K562 (cell line): ENCODE data around the gene TTLL8. TPM values are rescaled to one million over a fixed set of nuclear protein-coding genes. Genes with fewer than 3 reads are reported as not detected.
A peak's percentile ranks its signal among the peaks of the same experiment; 100 is the strongest.

ENCODE experiments used
- ATAC-seq: fragments of 200-7000 bp; cut with Tn5 transposase; 3 replicates; pipeline ENCODE4 v1.9.1; 2020; ENCODE audit warnings: moderate library complexity
- BruUV-seq: library from RNA; stranded (reverse); fragments of 400-500 nt; replicated peaks from 2 replicates; lab custom pipeline; 2021; lab: Mats Ljungman, UMichigan
- CTCF ChIA-PET: fragments of 300-600 bp; formaldehyde crosslinking; extraction: SDS; loops from one replicate; lab custom pipeline; 2021; ENCODE audit warnings: low intra/inter-chr PET ratio; lab: Yijun Ruan, JAX
- POLR2A ChIA-PET: fragments of 300-600, 350-650 bp; sonication (Branson Sonifier 250); formaldehyde crosslinking; extraction: SDS; loops from one replicate; lab custom pipeline; 2021; ENCODE audit warnings: antibody characterized with exemption, inconsistent platforms; lab: Yijun Ruan, JAX
- DNase-seq, 4 experiments: peaks; one replicate each; pipeline versions ENCODE4 v3.0.0 to v3.0.0-alpha.2; 2011 to 2018; ENCODE audit warnings: low spot score in 3 of 4, mixed read lengths in 3 of 4; ENCODE audit errors: extremely low read depth in 1 of 4
- FAIRE-seq: peaks from 2 replicates; lab custom pipeline; 2011; peaks lifted over from hg19 to GRCh38; lab: Jason Lieb, UNC
- H2AFZ ChIP-seq: 2 replicates; pipeline ENCODE4 v1.6.0; 2011; ENCODE audit warnings: low read depth, low read length, control low read depth, inconsistent platforms
- H3K27ac ChIP-seq: fragments of 200-600 bp; 3 replicates; pipeline ENCODE4 v1.8.0; 2011; ENCODE audit warnings: low read depth, mild to moderate bottlenecking, control low read depth, inconsistent platforms, low read length, moderate library complexity, mixed read lengths; ENCODE audit errors: extremely low read depth
- H3K27me3 ChIP-seq, 2 experiments: fragments of 300-600 bp in 1 of 2; 2 replicates in 1 of 2; 3 replicates in 1 of 2; pipeline versions ENCODE4 v1.6.0 to v1.8.0; 2011; ENCODE audit warnings: inconsistent platforms in 2 of 2, low read length in 2 of 2, mild to moderate bottlenecking in 1 of 2, mixed read lengths in 1 of 2, moderate library complexity in 1 of 2; ENCODE audit not compliant: control insufficient read depth in 2 of 2, insufficient read depth in 2 of 2
- H3K36me3 ChIP-seq: fragments of 300-600 bp; 3 replicates; pipeline ENCODE4 v1.8.0; 2011; ENCODE audit warnings: mild to moderate bottlenecking, low read length, inconsistent platforms; ENCODE audit not compliant: control insufficient read depth, insufficient read depth
- H3K4me1 ChIP-seq, 2 experiments: fragments of 200-600 bp in 1 of 2; replicated peaks in 1 of 2; 2 replicates in 1 of 2; 3 replicates in 1 of 2; pipeline versions ENCODE4 v1.5.1 to v1.8.0; 2011; ENCODE audit warnings: inconsistent platforms in 2 of 2, low read length in 2 of 2, mild to moderate bottlenecking in 1 of 2, mixed read lengths in 1 of 2, moderate library complexity in 1 of 2; ENCODE audit not compliant: control insufficient read depth in 2 of 2, insufficient read depth in 2 of 2
- H3K4me2 ChIP-seq: 2 replicates; pipeline ENCODE4 v1.6.1; 2011; ENCODE audit warnings: low read length, control low read depth, inconsistent platforms, mixed read lengths; ENCODE audit not compliant: insufficient read depth
- H3K4me3 ChIP-seq: fragments of 200-600 bp; sonication (generic), shearing (Covaris generic); 2 replicates; pipeline ENCODE4 v1.5.1; 2016; ENCODE audit warnings: control low read depth, inconsistent platforms
- H3K79me2 ChIP-seq: fragments of 200-600 bp; 3 replicates; pipeline ENCODE4 v1.8.0; 2011; ENCODE audit warnings: low read length, inconsistent platforms; ENCODE audit not compliant: control insufficient read depth, insufficient read depth
- H3K9ac ChIP-seq, 2 experiments: 2 replicates each; pipeline versions ENCODE4 v1.6.0 to v1.6.1; 2011; ENCODE audit warnings: low read depth in 2 of 2, low read length in 2 of 2, control low read depth in 1 of 2, inconsistent platforms in 1 of 2, mild to moderate bottlenecking in 1 of 2, mixed read lengths in 1 of 2; ENCODE audit not compliant: insufficient read depth in 1 of 2
- H3K9me1 ChIP-seq: one replicate; pipeline ENCODE4 v1.6.0; 2011; ENCODE audit warnings: inconsistent platforms, mild to moderate bottlenecking, low read length, moderate library complexity; ENCODE audit not compliant: control insufficient read depth, insufficient read depth
- H3K9me3 ChIP-seq: replicated peaks from 2 replicates; pipeline ENCODE4 v1.5.1; 2011; ENCODE audit warnings: low read depth, low read length, inconsistent platforms; ENCODE audit not compliant: control insufficient read depth, insufficient read depth
- H4K20me1 ChIP-seq: replicated peaks from 2 replicates; pipeline ENCODE4 v1.6.1; 2011; ENCODE audit warnings: low read length, inconsistent platforms, mixed read lengths; ENCODE audit not compliant: control insufficient read depth, insufficient read depth
- POLR2G ChIP-seq: fragments of 200-400 bp; formaldehyde crosslinking; IDR thresholded peaks from 2 replicates; pipeline ENCODE4 v1.6.1; 2017; ENCODE audit warnings: low read depth, mild to moderate bottlenecking, antibody characterized with exemption, low read length, moderate library complexity
- ZC3H11A ChIP-seq: IDR thresholded peaks from 2 replicates; pipeline ENCODE4 v1.6.1; 2012; ENCODE audit warnings: low read depth, low read length, improper control_type of control experiment
- WGBS: fragments of 100-300 bp; shearing (Covaris generic); methylation state at CpG from one replicate; pipeline ENCODE4 v1.1.6; 2016; ENCODE audit warnings: low coverage, mixed read lengths; ENCODE audit not compliant: insufficient coverage; ENCODE audit errors: missing lambda C conversion rate; 5-methylcytosine and 5-hydroxymethylcytosine counted together
- in situ Hi-C: fragments of 300-500 bp; cut with MboI; formaldehyde crosslinking; loops from 4 replicates; pipeline ENCODE4 v1.15.0; 2018; ENCODE audit warnings: inconsistent platforms, mixed read lengths
- intact Hi-C: fragments of 100-400 bp; cut with micrococcal nuclease; formaldehyde crosslinking; loops from 2 replicates; pipeline ENCODE4 v1.14.2; 2022
- polyA plus RNA-seq, 8 experiments: library from polyadenylated mRNA; depleted of rRNA in 4 of 8; stranded (reverse) in 5 of 8; unstranded in 3 of 8; fragments of >200 nt; fragmentation: Nextera tagmentation in 2 of 8; fragmentation: Illumina TruSeq in 1 of 8; extraction: Ambion mirVana in 2 of 8; extraction: Trizol in 1 of 8; gene quantifications; 2 replicates each; pipeline versions ENCODE4 v1.2.1 to v1.2.3, GENCODE V29; 2011 to 2014; ENCODE audit warnings: inconsistent platforms in 1 of 8, missing spikeins in 1 of 8
- total RNA-seq, 7 experiments: library from RNA; depleted of rRNA in 6 of 7; stranded (reverse); fragments of >200 nt in 6 of 7; fragmentation: Illumina TruSeq in 2 of 7; extraction: Trizol in 2 of 7; gene quantifications; 2 replicates each; pipeline versions ENCODE4 v1.2.1 to v1.2.3, GENCODE V29; 2011 to 2021; ENCODE audit warnings: low replicate concordance in 1 of 7

Gene TTLL8
- total and polyA plus RNA-seq, 9 of the 15 experiments (the other 6 are each of a cell fraction or from before 2014, with no cell fraction given) = not detected

GRCh38 chr22:49968831-49969661 lies 89.1 kb downstream of the TTLL8 start:
- H3K4me3 ChIP-seq = no peak overlapping the region
- no TSS peak for BruUV-seq
- peaks cover 4% of the 10 kb centered on the region for H3K9me1 ChIP-seq
- H2AFZ ChIP-seq = no peak overlapping the region
- FAIRE-seq (no peak), ATAC-seq (no peak), DNase-seq (no peak)
- in situ Hi-C loops (no loop called here), intact Hi-C loops (no loop called here)
- 89% methylated on average over 14 of the region's 16 CpGs for WGBS
- ChIA-PET CTCF (no interaction called here), POLR2A (interaction anchor here (0.6 to 0.9 kb wide), 2 partner anchors 27 to 218 kb away, joined by 3 read pairs; no protein-coding TSS in a partner anchor)
- no peaks in the 10 kb centered on the region for H3K9me3 ChIP-seq
- H3K27me3 ChIP-seq = no peaks in the 10 kb centered on the region
- H3K79me2 ChIP-seq = peaks cover 8% of the 10 kb centered on the region
- H3K9ac ChIP-seq = peak overlapping the region in 1 of 2 experiments; percentile 64; a peak in 2 of 4 replicates
- H3K27ac ChIP-seq = no peak overlapping the region
- TF ChIP-seq POLR2G (peak; percentile 49), ZC3H11A (no peak)
- peaks cover 11% of the 10 kb centered on the region; the same call in 1 of the 3 replicates for H3K36me3 ChIP-seq
- peaks cover 21 to 95% of the 10 kb centered on the region in 2 experiments for H3K4me1 ChIP-seq
- no peaks in the 10 kb centered on the region for H4K20me1 ChIP-seq
- H3K4me2 ChIP-seq = no peak overlapping the region

Other genes with a start within 250 kb of the TTLL8 start
Only the 7 nearest of the 16 such genes appear.
- gene CRELD2, start 139.7 kb downstream of the TTLL8 start, total RNA-seq (2014; rRNA removed) = 25.3 and 33.2 TPM in 2 replicates
- gene CRELD2, start 139.7 kb downstream of the TTLL8 start, total RNA-seq (2014; rRNA removed; fragmentation: Illumina TruSeq; extraction: Trizol) = 4.9 and 6.3 TPM in 2 replicates
- 10.1 and 10.7 TPM in 2 replicates for gene CRELD2, start 139.7 kb downstream of the TTLL8 start, total RNA-seq (2015; rRNA removed; fragmentation: Illumina TruSeq; extraction: Trizol)
- 19.5 and 19.8 TPM in 2 replicates for gene CRELD2, start 139.7 kb downstream of the TTLL8 start, total RNA-seq (2021)
- gene CRELD2, start 139.7 kb downstream of the TTLL8 start, polyA plus RNA-seq (2011; rRNA removed) = 8.8 and 12.4 TPM in 2 replicates
- 6.3 and 9.3 TPM in 2 replicates for gene CRELD2, start 139.7 kb downstream of the TTLL8 start, polyA plus RNA-seq (2014; fragmentation: Illumina TruSeq; extraction: Trizol)
- 1 to 10 TPM in 1 of 2 experiments, under 1 TPM in 1; 0.96 to 1.5 TPM for gene CRELD2, start 139.7 kb downstream of the TTLL8 start, polyA plus RNA-seq (2014; fragmentation: Nextera tagmentation; extraction: Ambion mirVana)
- 19.9 and 22.4 TPM in 2 replicates for gene CRELD2, start 139.7 kb downstream of the TTLL8 start, polyA plus RNA-seq (2014; rRNA removed)
- 37.0 and 41.1 TPM in 2 replicates for gene PIM3, start 97.5 kb downstream of the TTLL8 start, total RNA-seq (2014; rRNA removed)
- gene PIM3, start 97.5 kb downstream of the TTLL8 start, total RNA-seq (2014; rRNA removed; fragmentation: Illumina TruSeq; extraction: Trizol) = 4.2 and 4.3 TPM in 2 replicates
- 11.9 and 13.8 TPM in 2 replicates for gene PIM3, start 97.5 kb downstream of the TTLL8 start, total RNA-seq (2015; rRNA removed; fragmentation: Illumina TruSeq; extraction: Trizol)
- 40.5 and 41.3 TPM in 2 replicates for gene PIM3, start 97.5 kb downstream of the TTLL8 start, total RNA-seq (2021)
- 5.3 and 8.0 TPM in 2 replicates for gene PIM3, start 97.5 kb downstream of the TTLL8 start, polyA plus RNA-seq (2011; rRNA removed)
- 4.4 and 11.4 TPM in 2 replicates for gene PIM3, start 97.5 kb downstream of the TTLL8 start, polyA plus RNA-seq (2014; fragmentation: Illumina TruSeq; extraction: Trizol)
- under 1 TPM; 0.24 to 0.57 TPM for gene PIM3, start 97.5 kb downstream of the TTLL8 start, polyA plus RNA-seq (2014; fragmentation: Nextera tagmentation; extraction: Ambion mirVana)
- gene PIM3, start 97.5 kb downstream of the TTLL8 start, polyA plus RNA-seq (2014; rRNA removed) = 34.1 and 35.4 TPM in 2 replicates
- 0.05 and 0.29 TPM in 2 replicates for gene IL17REL, start 45.5 kb downstream of the TTLL8 start, total RNA-seq (2014; rRNA removed)
- gene IL17REL, start 45.5 kb downstream of the TTLL8 start, total RNA-seq (2014; rRNA removed; fragmentation: Illumina TruSeq; extraction: Trizol) = not detected in 2 replicates
- gene IL17REL, start 45.5 kb downstream of the TTLL8 start, total RNA-seq (2015; rRNA removed; fragmentation: Illumina TruSeq; extraction: Trizol) = 0.11 and 0.15 TPM in 2 replicates
- gene IL17REL, start 45.5 kb downstream of the TTLL8 start, total RNA-seq (2021) = 0.22 and 0.42 TPM in 2 replicates
- 0.05 and 0.06 TPM in 2 replicates for gene IL17REL, start 45.5 kb downstream of the TTLL8 start, polyA plus RNA-seq (2011; rRNA removed)
- 0.08 TPM in 1 of 2 replicates, not detected in the other for gene IL17REL, start 45.5 kb downstream of the TTLL8 start, polyA plus RNA-seq (2014; fragmentation: Illumina TruSeq; extraction: Trizol)
- gene IL17REL, start 45.5 kb downstream of the TTLL8 start, polyA plus RNA-seq (2014; fragmentation: Nextera tagmentation; extraction: Ambion mirVana) = not detected
- 0.08 and 0.11 TPM in 2 replicates for gene IL17REL, start 45.5 kb downstream of the TTLL8 start, polyA plus RNA-seq (2014; rRNA removed)
- gene MLC1, start 27.1 kb upstream of the TTLL8 start, total RNA-seq (2014; rRNA removed) = 0.24 and 0.27 TPM in 2 replicates
- 0.06 and 0.15 TPM in 2 replicates for gene MLC1, start 27.1 kb upstream of the TTLL8 start, total RNA-seq (2014; rRNA removed; fragmentation: Illumina TruSeq; extraction: Trizol)
- gene MLC1, start 27.1 kb upstream of the TTLL8 start, total RNA-seq (2015; rRNA removed; fragmentation: Illumina TruSeq; extraction: Trizol) = 0.98 and 1.1 TPM in 2 replicates
- gene MLC1, start 27.1 kb upstream of the TTLL8 start, total RNA-seq (2021) = 0.54 and 0.66 TPM in 2 replicates
- 0.22 and 0.85 TPM in 2 replicates for gene MLC1, start 27.1 kb upstream of the TTLL8 start, polyA plus RNA-seq (2011; rRNA removed)
- 0.36 and 0.39 TPM in 2 replicates for gene MLC1, start 27.1 kb upstream of the TTLL8 start, polyA plus RNA-seq (2014; fragmentation: Illumina TruSeq; extraction: Trizol)
- under 1 TPM; 0.06 to 0.13 TPM for gene MLC1, start 27.1 kb upstream of the TTLL8 start, polyA plus RNA-seq (2014; fragmentation: Nextera tagmentation; extraction: Ambion mirVana)
- 0.38 and 0.91 TPM in 2 replicates for gene MLC1, start 27.1 kb upstream of the TTLL8 start, polyA plus RNA-seq (2014; rRNA removed)
- gene MOV10L1, start 31.7 kb upstream of the TTLL8 start, total RNA-seq (2014; rRNA removed) = 0.09 and 0.33 TPM in 2 replicates
- gene MOV10L1, start 31.7 kb upstream of the TTLL8 start, total RNA-seq (2014; rRNA removed; fragmentation: Illumina TruSeq; extraction: Trizol) = 0.10 and 0.22 TPM in 2 replicates
- gene MOV10L1, start 31.7 kb upstream of the TTLL8 start, total RNA-seq (2015; rRNA removed; fragmentation: Illumina TruSeq; extraction: Trizol) = 0.30 and 0.43 TPM in 2 replicates
- 0.33 and 0.34 TPM in 2 replicates for gene MOV10L1, start 31.7 kb upstream of the TTLL8 start, total RNA-seq (2021)
- gene MOV10L1, start 31.7 kb upstream of the TTLL8 start, polyA plus RNA-seq (2011; rRNA removed) = 0.40 and 0.43 TPM in 2 replicates
- gene MOV10L1, start 31.7 kb upstream of the TTLL8 start, polyA plus RNA-seq (2014; fragmentation: Illumina TruSeq; extraction: Trizol) = 0.15 and 0.24 TPM in 2 replicates
- gene MOV10L1, start 31.7 kb upstream of the TTLL8 start, polyA plus RNA-seq (2014; fragmentation: Nextera tagmentation; extraction: Ambion mirVana) = under 1 TPM; 0.06 to 0.10 TPM
- 0.15 and 0.85 TPM in 2 replicates for gene MOV10L1, start 31.7 kb upstream of the TTLL8 start, polyA plus RNA-seq (2014; rRNA removed)
- 0.61 and 1.0 TPM in 2 replicates for gene PANX2, start 112.4 kb upstream of the TTLL8 start, total RNA-seq (2014; rRNA removed)
- gene PANX2, start 112.4 kb upstream of the TTLL8 start, total RNA-seq (2014; rRNA removed; fragmentation: Illumina TruSeq; extraction: Trizol) = 0.06 and 0.07 TPM in 2 replicates
- 0.15 and 0.29 TPM in 2 replicates for gene PANX2, start 112.4 kb upstream of the TTLL8 start, total RNA-seq (2015; rRNA removed; fragmentation: Illumina TruSeq; extraction: Trizol)
- 3.0 and 3.9 TPM in 2 replicates for gene PANX2, start 112.4 kb upstream of the TTLL8 start, total RNA-seq (2021)
- 1.1 and 1.7 TPM in 2 replicates for gene PANX2, start 112.4 kb upstream of the TTLL8 start, polyA plus RNA-seq (2011; rRNA removed)
- 0.22 and 0.72 TPM in 2 replicates for gene PANX2, start 112.4 kb upstream of the TTLL8 start, polyA plus RNA-seq (2014; fragmentation: Illumina TruSeq; extraction: Trizol)
- under 1 TPM in 1 of 2 experiments, not detected in 1; 0.01 TPM for gene PANX2, start 112.4 kb upstream of the TTLL8 start, polyA plus RNA-seq (2014; fragmentation: Nextera tagmentation; extraction: Ambion mirVana)
- 1.7 and 1.9 TPM in 2 replicates for gene PANX2, start 112.4 kb upstream of the TTLL8 start, polyA plus RNA-seq (2014; rRNA removed)
- gene TRABD, start 127.6 kb upstream of the TTLL8 start, total RNA-seq (2014; rRNA removed) = 41.2 and 49.8 TPM in 2 replicates
- 1.4 and 2.8 TPM in 2 replicates for gene TRABD, start 127.6 kb upstream of the TTLL8 start, total RNA-seq (2014; rRNA removed; fragmentation: Illumina TruSeq; extraction: Trizol)
- gene TRABD, start 127.6 kb upstream of the TTLL8 start, total RNA-seq (2015; rRNA removed; fragmentation: Illumina TruSeq; extraction: Trizol) = 14.0 and 14.7 TPM in 2 replicates
- gene TRABD, start 127.6 kb upstream of the TTLL8 start, total RNA-seq (2021) = 55.3 and 59.3 TPM in 2 replicates
- gene TRABD, start 127.6 kb upstream of the TTLL8 start, polyA plus RNA-seq (2011; rRNA removed) = 24.3 and 35.9 TPM in 2 replicates
- gene TRABD, start 127.6 kb upstream of the TTLL8 start, polyA plus RNA-seq (2014; fragmentation: Illumina TruSeq; extraction: Trizol) = 7.7 and 20.3 TPM in 2 replicates
- gene TRABD, start 127.6 kb upstream of the TTLL8 start, polyA plus RNA-seq (2014; fragmentation: Nextera tagmentation; extraction: Ambion mirVana) = under 1 TPM; 0.08 to 0.59 TPM
- gene TRABD, start 127.6 kb upstream of the TTLL8 start, polyA plus RNA-seq (2014; rRNA removed) = 62.0 and 62.9 TPM in 2 replicates